H1 (cell line): ENCODE data around the gene JPT1. TPM values are rescaled to one million over a fixed set of nuclear protein-coding genes. Genes with fewer than 3 reads are reported as not detected.
A peak's percentile ranks its signal among the peaks of the same experiment; 100 is the strongest.

Experiments
- ASH2L ChIP-seq: fragments of 200-600, 300-600 bp; sonication (generic); IDR thresholded peaks from one replicate; pipeline ENCODE4 v1.7.1; 2017; ENCODE audit warnings: low read length
- CBX8 ChIP-seq: fragments of 300-800, 300-1000 bp; sonication (generic); IDR thresholded peaks from 2 replicates; pipeline ENCODE4 v1.7.1; 2016; ENCODE audit warnings: low read depth, low read length, borderline replicate concordance
- CEBPB ChIP-seq: IDR thresholded peaks from 2 replicates; pipeline ENCODE4 v1.6.1; 2012; ENCODE audit warnings: low read depth, low read length
- CREB1 ChIP-seq: IDR thresholded peaks from 2 replicates; pipeline ENCODE4 v1.6.1; 2012; ENCODE audit warnings: inconsistent platforms
- GABPA ChIP-seq: IDR thresholded peaks from 2 replicates; pipeline ENCODE4 v1.6.1; 2011; ENCODE audit warnings: mild to moderate bottlenecking, low read length, moderate library complexity, borderline replicate concordance; ENCODE audit not compliant: insufficient read depth
- HDAC6 ChIP-seq: IDR thresholded peaks from one replicate; pipeline ENCODE4 v1.7.1; 2012; ENCODE audit warnings: low read depth, mild to moderate bottlenecking, inconsistent platforms, low read length, moderate library complexity
- KDM4A ChIP-seq: IDR thresholded peaks from one replicate; pipeline ENCODE4 v1.7.1; 2012; ENCODE audit warnings: low read depth, mild to moderate bottlenecking, moderate library complexity, low read length, inconsistent platforms; ENCODE audit not compliant: severe bottlenecking
- MAX ChIP-seq: IDR thresholded peaks from 2 replicates; pipeline ENCODE4 v1.6.1; 2012; ENCODE audit warnings: inconsistent platforms
- RFX5 ChIP-seq: IDR thresholded peaks from 2 replicates; pipeline ENCODE4 v1.6.1; 2011; ENCODE audit warnings: low read depth, low read length, improper control_type of control experiment, borderline replicate concordance
- SRF ChIP-seq: IDR thresholded peaks from 2 replicates; pipeline ENCODE4 v1.6.1; 2011; ENCODE audit warnings: mild to moderate bottlenecking, low read depth, low read length, moderate library complexity
- polyA plus RNA-seq, 7 experiments: library from polyadenylated mRNA; depleted of rRNA in 3 of 7; stranded (reverse) in 5 of 7; unstranded in 2 of 7; fragments of >200 nt in 5 of 7; fragments of 200-250 nt in 2 of 7; gene quantifications; 1 replicate in 5 of 7; 2 replicates in 1 of 7; 4 replicates in 1 of 7; pipeline versions ENCODE4 v1.2.1 to v1.2.3, GENCODE V29; 2011 to 2013; ENCODE audit warnings: missing spikeins in 2 of 7, mixed read lengths in 2 of 7
- total RNA-seq: library from RNA; stranded (reverse); fragmentation: NEBNext Ultra II Directional; extraction: Animal tissue kit (Norgen Biotek cat#: 25700); gene quantifications from 2 replicates; pipeline ENCODE4 v1.2.1, GENCODE V29; 2021

JPT1 gene
- total and polyA plus RNA-seq, 2 of the 8 experiments (the other 6 are each of a cell fraction or from before 2014, with no cell fraction given) = 154 to 369 TPM

- TF ChIP-seq CBX8 (no peak), SRF (no peak), KDM4A (no peak), CEBPB (peak; percentile 56; the same call in 1 of the 2 replicates), HDAC6 (no peak), RFX5 (no peak), CREB1 (peak; percentile 35; the same call in 1 of the 2 replicates), GABPA (no peak), ASH2L (peak; percentile 15), MAX (peak; percentile 48; the same call in 1 of the 2 replicates)
These were observed 28.5 kb upstream of the JPT1 start, which contains the start of gene SUMO2 (continued) for GRCh38 chr17:75182569-75183436.
